GM10847 (cell line): ENCODE results near the gene NISCH.

ENCODE experiments used
- POLR2A ChIP-seq: IDR thresholded peaks from 2 replicates; pipeline ENCODE4 v1.6.1; 2011; ENCODE audit not compliant: insufficient read length; ENCODE audit errors: extremely low read depth

NISCH gene

GRCh38 chr3:52471371-52472238, 16.2 kb downstream of the NISCH start:
- no peak for TF ChIP-seq POLR2A

- no peak for TF ChIP-seq POLR2A
These were observed 17.0 kb downstream of the NISCH start for GRCh38 chr3:52472239-52473000.

GRCh38 chr3:52473026-52473425, 17.6 kb downstream of the NISCH start:
- TF ChIP-seq POLR2A: no peak

- TF ChIP-seq POLR2A: no peak
These were observed 21.8 kb downstream of the NISCH start for GRCh38 chr3:52477076-52477795.

GRCh38 chr3:52477796-52478095, 22.3 kb downstream of the NISCH start:
- TF ChIP-seq POLR2A: no peak

GRCh38 chr3:52479037-52479876, 23.9 kb downstream of the NISCH start:
- TF ChIP-seq POLR2A: no peak

GRCh38 chr3:52479877-52480575, 24.6 kb downstream of the NISCH start:
- TF ChIP-seq POLR2A: no peak

GRCh38 chr3:52480768-52481715, 25.6 kb downstream of the NISCH start:
- TF ChIP-seq POLR2A: no peak

- TF ChIP-seq POLR2A: no peak
These were observed 26.6 kb downstream of the NISCH start for GRCh38 chr3:52481819-52482521.

- TF ChIP-seq POLR2A: no peak
These were observed 27.7 kb downstream of the NISCH start for GRCh38 chr3:52483081-52483480.

- TF ChIP-seq POLR2A: no peak
These were observed 28.4 kb downstream of the NISCH start for GRCh38 chr3:52483577-52484381.
